ENCODE data around the gene TCOF1.
A peak's percentile ranks its signal among the peaks of the same experiment; 100 is the strongest.

Gene TCOF1

GRCh38 chr5:150363185-150363584, 5.7 kb downstream of the TCOF1 start:
- no peaks in the 10 kb centered on the region for H3K27me3 ChIP-seq (ENCODE audit: control insufficient read depth, insufficient read depth, low read length, poor library complexity, severe bottlenecking)
- peaks cover 44% of the 10 kb centered on the region for H3K36me3 ChIP-seq (ENCODE audit: control insufficient read depth, insufficient read depth, low read length)
- no peak overlapping the region for H3K4me3 ChIP-seq (ENCODE audit: insufficient read depth, low read depth, low read length)
- H3K27ac ChIP-seq (ENCODE audit: insufficient read depth, low read depth, low read length, poor library complexity, severe bottlenecking): no peak overlapping the region
- H3K9me3 ChIP-seq (ENCODE audit: control insufficient read depth, low read length): no peaks in the 10 kb centered on the region
- 94 to 96% methylated on average over 2 of the region's 2 CpGs for WGBS, 2 experiments
- H3K4me1 ChIP-seq (ENCODE audit: control insufficient read depth, insufficient read depth, low read length): no peaks in the 10 kb centered on the region

- Histone ChIP-seq H3K4me1 (ENCODE audit: control insufficient read depth, insufficient read depth, low read length) (no peaks in the 10 kb centered on the region), H3K27ac (ENCODE audit: insufficient read depth, low read depth, low read length, poor library complexity, severe bottlenecking) (no peak overlapping the region), H3K4me3 (ENCODE audit: insufficient read depth, low read depth, low read length) (no peak overlapping the region), H3K9me3 (ENCODE audit: control insufficient read depth, low read length) (no peaks in the 10 kb centered on the region), H3K36me3 (ENCODE audit: control insufficient read depth, insufficient read depth, low read length) (peaks cover 52% of the 10 kb centered on the region), H3K27me3 (ENCODE audit: control insufficient read depth, insufficient read depth, low read length, poor library complexity, severe bottlenecking) (no peaks in the 10 kb centered on the region)
- WGBS, 2 experiments: 94 to 95% methylated on average over 9 of the region's 9 CpGs
These were observed 6.5 kb downstream of the TCOF1 start for GRCh38 chr5:150364004-150364403.

- Histone ChIP-seq H3K4me3 (ENCODE audit: insufficient read depth, low read depth, low read length) (no peak overlapping the region), H3K9me3 (ENCODE audit: control insufficient read depth, low read length) (no peaks in the 10 kb centered on the region), H3K27ac (ENCODE audit: insufficient read depth, low read depth, low read length, poor library complexity, severe bottlenecking) (no peak overlapping the region), H3K4me1 (ENCODE audit: control insufficient read depth, insufficient read depth, low read length) (no peaks in the 10 kb centered on the region), H3K27me3 (ENCODE audit: control insufficient read depth, insufficient read depth, low read length, poor library complexity, severe bottlenecking) (no peaks in the 10 kb centered on the region), H3K36me3 (ENCODE audit: control insufficient read depth, insufficient read depth, low read length) (peaks cover 67% of the 10 kb centered on the region)
- WGBS, 2 experiments: 90 to 95% methylated on average over 4 of the region's 4 CpGs
These were observed 11.0 kb downstream of the TCOF1 start for GRCh38 chr5:150368526-150368925.

GRCh38 chr5:150372639-150373038, 15.1 kb downstream of the TCOF1 start:
- no peaks in the 10 kb centered on the region for H3K9me3 ChIP-seq (ENCODE audit: control insufficient read depth, low read length)
- H3K36me3 ChIP-seq (ENCODE audit: control insufficient read depth, insufficient read depth, low read length): peaks cover 85% of the 10 kb centered on the region
- peaks cover 5% of the 10 kb centered on the region for H3K4me1 ChIP-seq (ENCODE audit: control insufficient read depth, insufficient read depth, low read length)
- H3K27ac ChIP-seq (ENCODE audit: insufficient read depth, low read depth, low read length, poor library complexity, severe bottlenecking): no peak overlapping the region
- H3K4me3 ChIP-seq (ENCODE audit: insufficient read depth, low read depth, low read length): no peak overlapping the region
- H3K27me3 ChIP-seq (ENCODE audit: control insufficient read depth, insufficient read depth, low read length, poor library complexity, severe bottlenecking): no peaks in the 10 kb centered on the region
- WGBS, 2 experiments: 93 to 96% methylated on average over 6 of the region's 6 CpGs

GRCh38 chr5:150374651-150375050, 17.2 kb downstream of the TCOF1 start:
- Histone ChIP-seq H3K36me3 (ENCODE audit: control insufficient read depth, insufficient read depth, low read length) (peaks cover 85% of the 10 kb centered on the region), H3K4me3 (ENCODE audit: insufficient read depth, low read depth, low read length) (no peak overlapping the region), H3K27ac (ENCODE audit: insufficient read depth, low read depth, low read length, poor library complexity, severe bottlenecking) (no peak overlapping the region), H3K4me1 (ENCODE audit: control insufficient read depth, insufficient read depth, low read length) (peaks cover 9% of the 10 kb centered on the region), H3K9me3 (ENCODE audit: control insufficient read depth, low read length) (no peaks in the 10 kb centered on the region), H3K27me3 (ENCODE audit: control insufficient read depth, insufficient read depth, low read length, poor library complexity, severe bottlenecking) (no peaks in the 10 kb centered on the region)
- WGBS, 2 experiments: 92 to 97% methylated on average over 11 of the region's 11 CpGs

GRCh38 chr5:150376799-150377771, 19.6 kb downstream of the TCOF1 start:
- Histone ChIP-seq H3K36me3 (ENCODE audit: control insufficient read depth, insufficient read depth, low read length) (peaks cover 77% of the 10 kb centered on the region), H3K4me1 (ENCODE audit: control insufficient read depth, insufficient read depth, low read length) (peaks cover 9% of the 10 kb centered on the region), H3K9me3 (ENCODE audit: control insufficient read depth, low read length) (no peaks in the 10 kb centered on the region), H3K4me3 (ENCODE audit: insufficient read depth, low read depth, low read length) (no peak overlapping the region), H3K27ac (ENCODE audit: insufficient read depth, low read depth, low read length, poor library complexity, severe bottlenecking) (peak overlapping the region; percentile 90), H3K27me3 (ENCODE audit: control insufficient read depth, insufficient read depth, low read length, poor library complexity, severe bottlenecking) (no peaks in the 10 kb centered on the region)
- 76 to 78% methylated on average over 10 of the region's 10 CpGs for WGBS, 2 experiments

GRCh38 chr5:150377964-150378694, 20.6 kb downstream of the TCOF1 start:
- 66 to 78% methylated on average over 5 of the region's 5 CpGs for WGBS, 2 experiments

GRCh38 chr5:150384701-150385100, 27.2 kb downstream of the TCOF1 start:
- WGBS, 2 experiments: 93 to 94% methylated on average over 4 to 5 of the region's 5 CpGs

More at GRCh38 chr5:150377964-150378694, 20.6 kb downstream of the TCOF1 start:
- Histone ChIP-seq H3K27ac (ENCODE audit: insufficient read depth, low read depth, low read length, poor library complexity, severe bottlenecking) (peak overlapping the region; percentile 90), H3K4me1 (ENCODE audit: control insufficient read depth, insufficient read depth, low read length) (peaks cover 9% of the 10 kb centered on the region), H3K4me3 (ENCODE audit: insufficient read depth, low read depth, low read length) (no peak overlapping the region), H3K27me3 (ENCODE audit: control insufficient read depth, insufficient read depth, low read length, poor library complexity, severe bottlenecking) (no peaks in the 10 kb centered on the region), H3K36me3 (ENCODE audit: control insufficient read depth, insufficient read depth, low read length) (peaks cover 70% of the 10 kb centered on the region), H3K9me3 (ENCODE audit: control insufficient read depth, low read length) (no peaks in the 10 kb centered on the region)

GRCh38 chr5:150386024-150386855, 28.7 kb downstream of the TCOF1 start:
- Histone ChIP-seq H3K36me3 (ENCODE audit: control insufficient read depth, insufficient read depth, low read length) (peaks cover 44% of the 10 kb centered on the region), H3K9me3 (ENCODE audit: control insufficient read depth, low read length) (no peaks in the 10 kb centered on the region), H3K4me3 (ENCODE audit: insufficient read depth, low read depth, low read length) (no peak overlapping the region), H3K27me3 (ENCODE audit: control insufficient read depth, insufficient read depth, low read length, poor library complexity, severe bottlenecking) (no peaks in the 10 kb centered on the region), H3K27ac (ENCODE audit: insufficient read depth, low read depth, low read length, poor library complexity, severe bottlenecking) (no peak overlapping the region), H3K4me1 (ENCODE audit: control insufficient read depth, insufficient read depth, low read length) (peaks cover 4% of the 10 kb centered on the region)
- 88 to 90% methylated on average over 15 of the region's 15 CpGs for WGBS, 2 experiments

More at GRCh38 chr5:150384701-150385100, 27.2 kb downstream of the TCOF1 start:
- Histone ChIP-seq H3K4me3 (ENCODE audit: insufficient read depth, low read depth, low read length) (no peak overlapping the region), H3K4me1 (ENCODE audit: control insufficient read depth, insufficient read depth, low read length) (peaks cover 3% of the 10 kb centered on the region), H3K9me3 (ENCODE audit: control insufficient read depth, low read length) (no peaks in the 10 kb centered on the region), H3K27ac (ENCODE audit: insufficient read depth, low read depth, low read length, poor library complexity, severe bottlenecking) (no peak overlapping the region), H3K27me3 (ENCODE audit: control insufficient read depth, insufficient read depth, low read length, poor library complexity, severe bottlenecking) (no peaks in the 10 kb centered on the region), H3K36me3 (ENCODE audit: control insufficient read depth, insufficient read depth, low read length) (peaks cover 42% of the 10 kb centered on the region)
